Measurements from ENCODE around the gene RHOF. TPM values are rescaled to one million over a fixed set of nuclear protein-coding genes. Genes with fewer than 3 reads are reported as not detected.

The RHOF gene
- total RNA-seq, 4 donors from 2014 or later = 4.8 to 11.4 (median 9.5) TPM

DNA sequence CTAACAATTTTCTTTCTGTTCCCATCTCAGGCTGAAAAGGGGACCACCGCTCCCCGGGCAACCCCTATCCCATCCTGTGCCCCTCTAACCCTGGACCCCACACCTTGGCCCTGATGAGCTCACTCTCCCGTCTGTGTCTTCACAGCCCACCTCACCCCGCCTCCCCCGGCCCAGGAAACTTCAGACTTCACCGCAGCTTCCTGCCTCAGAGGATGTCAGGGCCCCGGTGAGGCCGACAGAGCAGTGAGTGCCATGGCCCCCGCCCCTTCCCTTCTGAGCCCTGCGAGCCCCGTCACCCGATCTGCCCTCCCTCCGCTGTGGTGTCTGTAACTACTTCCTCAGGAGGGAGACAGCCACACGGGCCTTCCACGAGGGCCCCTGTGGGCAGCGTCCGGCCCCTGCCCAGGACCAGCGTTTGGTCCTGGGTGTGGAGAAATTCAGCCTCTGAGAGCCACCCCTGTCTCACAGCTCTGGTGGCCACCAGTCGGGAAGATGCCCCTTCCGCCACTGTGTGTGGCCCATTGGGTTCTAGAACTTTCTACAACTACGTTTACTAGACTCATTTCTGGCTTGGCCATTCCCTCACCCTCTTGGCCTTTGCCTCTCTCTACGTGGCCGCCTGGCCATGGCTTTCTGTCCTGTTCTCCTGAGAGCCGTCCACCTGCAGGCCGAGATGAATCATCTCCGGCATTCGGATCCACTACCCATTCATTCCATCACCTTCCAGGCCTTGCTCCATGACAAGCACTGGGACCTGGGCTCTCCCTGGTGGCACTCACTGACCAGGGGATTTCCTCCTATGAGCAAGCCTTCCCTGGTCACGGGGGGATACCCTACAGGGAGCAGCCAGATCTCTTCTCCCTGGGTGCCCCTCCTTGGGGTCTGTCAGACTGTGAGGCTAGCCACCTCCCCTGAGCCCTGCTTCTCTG is 3.4 kb downstream of the RHOF start:
- TF ChIP-seq, protein P1, sequence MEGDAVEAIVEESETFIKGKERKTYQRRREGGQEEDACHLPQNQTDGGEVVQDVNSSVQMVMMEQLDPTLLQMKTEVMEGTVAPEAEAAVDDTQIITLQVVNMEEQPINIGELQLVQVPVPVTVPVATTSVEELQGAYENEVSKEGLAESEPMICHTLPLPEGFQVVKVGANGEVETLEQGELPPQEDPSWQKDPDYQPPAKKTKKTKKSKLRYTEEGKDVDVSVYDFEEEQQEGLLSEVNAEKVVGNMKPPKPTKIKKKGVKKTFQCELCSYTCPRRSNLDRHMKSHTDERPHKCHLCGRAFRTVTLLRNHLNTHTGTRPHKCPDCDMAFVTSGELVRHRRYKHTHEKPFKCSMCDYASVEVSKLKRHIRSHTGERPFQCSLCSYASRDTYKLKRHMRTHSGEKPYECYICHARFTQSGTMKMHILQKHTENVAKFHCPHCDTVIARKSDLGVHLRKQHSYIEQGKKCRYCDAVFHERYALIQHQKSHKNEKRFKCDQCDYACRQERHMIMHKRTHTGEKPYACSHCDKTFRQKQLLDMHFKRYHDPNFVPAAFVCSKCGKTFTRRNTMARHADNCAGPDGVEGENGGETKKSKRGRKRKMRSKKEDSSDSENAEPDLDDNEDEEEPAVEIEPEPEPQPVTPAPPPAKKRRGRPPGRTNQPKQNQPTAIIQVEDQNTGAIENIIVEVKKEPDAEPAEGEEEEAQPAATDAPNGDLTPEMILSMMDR (IDR thresholded peaks at IDR 0.05) = no peak
- no peak for ATAC-seq (ENCODE audit: low FRiP score)
- DNase-seq (ENCODE audit: low spot score) = no peak

DNA sequence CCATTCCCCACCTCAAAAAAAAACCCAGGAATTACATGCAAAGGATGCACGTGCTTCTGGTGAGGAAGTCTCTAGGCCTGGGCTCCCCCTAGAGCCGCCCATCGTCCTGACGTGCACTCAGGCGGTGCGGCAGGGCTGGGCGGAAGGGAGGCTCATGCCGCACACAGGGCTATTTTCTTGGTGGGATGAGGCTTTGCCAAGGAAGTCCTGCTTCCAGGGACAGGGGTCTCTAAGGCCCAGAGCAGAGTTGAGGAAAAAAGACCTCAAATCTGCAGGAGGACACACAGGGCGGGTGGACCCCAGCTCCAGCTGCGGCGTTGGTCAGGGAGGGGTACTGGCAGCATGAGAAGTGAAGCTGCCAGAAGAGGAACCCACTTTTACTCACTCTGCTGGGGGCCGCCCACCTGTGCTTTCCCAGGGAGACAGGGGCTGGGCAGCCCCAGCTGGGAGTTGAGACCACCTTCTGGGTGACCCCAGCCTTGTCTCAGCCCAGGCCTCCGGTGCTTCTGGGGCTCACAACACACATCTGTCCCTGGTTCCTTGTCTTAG is 4.2 kb downstream of the RHOF start:
- no peak for ATAC-seq (ENCODE audit: low FRiP score)
- DNase-seq (ENCODE audit: low spot score) = no peak

DNA sequence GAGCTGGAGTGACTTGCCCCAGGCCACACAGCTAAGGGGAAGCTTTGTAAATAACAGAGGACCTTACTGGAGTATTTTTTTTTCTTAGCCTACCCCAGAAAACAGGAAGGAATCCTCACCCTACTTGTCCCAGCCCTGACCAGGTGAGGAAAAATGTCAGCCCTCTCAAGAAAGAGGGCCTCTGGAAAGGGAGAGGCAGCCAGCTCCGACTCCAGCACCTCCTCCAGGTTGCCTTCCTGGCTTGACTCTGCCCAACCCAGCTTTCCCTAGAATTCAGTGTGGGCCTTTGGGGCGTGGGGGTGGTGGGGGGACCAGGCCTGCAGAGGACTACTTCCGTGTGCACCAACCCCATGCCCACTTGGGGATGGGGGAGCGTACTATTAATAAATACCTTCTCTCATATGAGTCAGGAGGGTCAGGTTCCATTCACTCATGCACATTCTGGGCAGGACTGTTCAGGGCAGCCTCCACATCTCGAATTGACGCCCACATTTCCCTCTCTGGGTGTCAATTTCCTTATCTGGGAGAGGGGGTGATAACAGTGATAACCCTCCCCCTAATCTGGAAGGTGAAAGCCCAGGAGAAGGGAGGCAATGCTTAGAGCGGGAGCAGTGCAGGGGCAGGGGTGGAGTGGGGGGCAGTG is 5.2 kb downstream of the RHOF start:
- DNase-seq (ENCODE audit: low spot score) = no peak
- ATAC-seq (ENCODE audit: low FRiP score) = no peak
- TF ChIP-seq, protein P1 (IDR thresholded peaks at IDR 0.05) = no peak

More for the DNA sequence above, 4.2 kb downstream of the RHOF start:
- TF ChIP-seq, protein P1 (IDR thresholded peaks at IDR 0.05) = no peak

DNA sequence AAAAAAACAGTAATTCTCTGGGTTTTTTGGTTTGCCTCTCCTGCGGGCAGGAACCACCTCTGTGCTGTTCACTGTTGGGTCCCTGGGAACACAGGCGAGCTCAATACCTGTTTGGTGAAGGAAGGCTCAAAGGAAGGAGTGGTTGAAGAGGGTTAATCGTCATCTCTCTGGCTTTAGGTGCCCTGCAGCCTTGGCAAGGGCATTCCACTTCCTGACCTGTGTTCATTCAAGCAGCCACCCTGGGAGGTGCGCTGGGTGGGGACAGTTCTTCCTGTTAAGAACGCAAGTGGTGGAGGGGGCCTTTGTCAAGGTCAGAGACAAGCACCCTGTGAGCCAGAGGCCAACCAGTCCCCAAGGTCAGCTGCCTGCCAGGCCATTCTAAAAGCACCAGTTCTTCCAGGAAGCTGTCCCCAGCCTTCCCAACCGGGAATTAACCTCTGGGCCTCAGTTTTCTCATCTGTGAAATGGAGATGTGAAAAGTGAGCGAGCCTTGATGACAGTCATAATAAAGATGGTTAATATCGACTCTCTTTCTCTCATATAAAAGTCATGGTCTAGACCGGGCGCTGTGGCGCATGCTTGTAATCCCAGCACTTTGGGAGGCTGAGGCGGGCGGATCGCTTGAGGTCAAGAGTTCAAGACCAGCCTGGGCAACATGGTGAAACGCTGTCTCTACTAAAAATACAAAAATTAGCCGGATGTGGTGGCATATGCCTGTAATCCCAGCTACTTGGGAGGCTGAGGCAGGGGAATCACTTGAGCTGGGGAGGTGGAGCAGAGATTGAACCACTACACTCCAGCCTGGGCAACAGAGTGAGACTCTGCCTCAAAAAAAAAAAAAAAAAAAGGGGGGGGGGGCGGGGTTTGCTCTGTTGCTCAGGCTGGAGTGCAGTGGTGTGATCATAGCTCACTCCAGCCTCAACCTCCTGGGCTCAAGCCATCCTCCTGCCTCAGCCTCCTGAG is 6.1 kb downstream of the RHOF start:
- DNase-seq (ENCODE audit: low spot score) = no peak
- TF ChIP-seq, protein P1 (IDR thresholded peaks at IDR 0.05) = no peak
- no peak for ATAC-seq (ENCODE audit: low FRiP score)

DNA sequence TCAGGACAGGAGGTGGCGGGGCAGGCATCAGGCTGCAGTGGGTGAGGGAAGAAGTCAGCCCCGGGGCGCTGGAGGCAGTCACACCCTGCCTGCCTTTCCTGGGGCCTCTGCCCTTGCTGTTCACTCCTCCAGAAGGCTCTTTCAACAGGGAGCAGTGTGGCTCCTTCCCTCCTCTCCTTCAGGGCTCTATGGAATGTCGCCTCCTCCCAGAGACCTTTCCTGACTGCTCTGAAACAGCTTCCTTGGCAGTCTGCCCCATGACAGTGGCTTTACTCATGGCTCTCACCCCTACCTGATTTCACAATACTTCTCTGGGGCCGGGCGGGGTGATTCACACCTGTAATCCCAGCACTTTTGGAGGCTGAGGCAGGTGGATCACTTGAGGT is 7.1 kb downstream of the RHOF start:
- TF ChIP-seq, protein P1 (IDR thresholded peaks at IDR 0.05) = no peak
- ATAC-seq (ENCODE audit: low FRiP score) = peak; percentile 48

DNA sequence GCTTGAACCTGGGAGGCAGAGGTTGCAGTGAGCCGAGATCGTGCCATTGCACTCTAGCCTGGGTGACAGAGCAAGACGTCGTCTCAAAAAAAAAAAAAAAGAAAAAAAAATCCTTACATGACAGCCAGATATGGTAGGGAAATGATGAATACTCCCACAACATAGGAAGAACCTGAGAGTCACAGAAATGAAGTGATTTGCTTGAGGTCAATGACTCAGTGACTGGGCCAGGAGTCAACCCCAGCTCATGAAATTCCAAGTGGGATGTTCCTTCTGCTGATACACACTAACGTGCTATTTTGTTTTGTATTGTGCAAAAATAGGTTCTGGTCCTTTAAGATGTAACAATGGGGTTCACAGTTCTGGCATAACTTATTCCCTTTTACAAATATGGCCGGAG is 9.0 kb downstream of the RHOF start:
- DNase-seq (ENCODE audit: low spot score) = no peak
- TF ChIP-seq, protein P1 (IDR thresholded peaks at IDR 0.05) = no peak

More for the DNA sequence above, 7.1 kb downstream of the RHOF start:
- DNase-seq (ENCODE audit: low spot score) = no peak

More for the DNA sequence above, 9.0 kb downstream of the RHOF start:
- ATAC-seq (ENCODE audit: low FRiP score) = peak; percentile 61
